HG03045 (cell line): ENCODE results near the gene DEFB131B.
"Not testable (repeated sequence)": the region's sequence is repeated elsewhere in the genome, so short reads cannot be mapped to it uniquely, and the experiment has no call there.

ENCODE experiments used
- ATAC-seq: cut with Tn5 transposase; IDR thresholded peaks from one replicate; pipeline ENCODE4 v1.9.1; 2021; ENCODE audit warnings: mild to moderate bottlenecking, moderate library complexity; ENCODE audit not compliant: unreplicated experiment

DEFB131B gene, protein sequence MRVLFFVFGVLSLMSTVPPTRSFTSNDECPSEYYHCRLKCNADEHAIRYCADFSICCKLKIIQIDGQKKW

DNA sequence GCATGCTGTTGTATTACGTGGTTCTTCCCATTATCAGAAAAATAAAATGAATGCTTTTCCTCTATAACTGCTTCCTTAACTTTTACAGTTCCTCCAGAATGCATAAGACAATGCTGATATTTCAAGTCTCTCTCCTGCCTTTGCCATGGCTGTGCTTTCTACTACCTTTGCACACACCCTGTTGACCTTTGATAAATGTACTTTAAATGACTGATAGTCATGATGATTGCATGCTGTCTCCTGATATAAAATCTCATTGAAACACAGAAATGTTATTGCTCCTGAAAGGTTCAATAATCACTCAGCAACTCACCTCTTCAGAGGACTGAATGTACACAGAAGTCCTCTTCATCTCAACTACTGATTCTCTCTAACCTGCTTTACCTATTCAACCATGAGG lies at the start of gene DEFB131B:
Gene DEFB131B, plus strand, starts transcription at position 395 of the 400 bp plus-strand sequence. Its CDS starts 0 bp downstream, at position 395.
- ATAC-seq: not testable (repeated sequence)

DNA sequence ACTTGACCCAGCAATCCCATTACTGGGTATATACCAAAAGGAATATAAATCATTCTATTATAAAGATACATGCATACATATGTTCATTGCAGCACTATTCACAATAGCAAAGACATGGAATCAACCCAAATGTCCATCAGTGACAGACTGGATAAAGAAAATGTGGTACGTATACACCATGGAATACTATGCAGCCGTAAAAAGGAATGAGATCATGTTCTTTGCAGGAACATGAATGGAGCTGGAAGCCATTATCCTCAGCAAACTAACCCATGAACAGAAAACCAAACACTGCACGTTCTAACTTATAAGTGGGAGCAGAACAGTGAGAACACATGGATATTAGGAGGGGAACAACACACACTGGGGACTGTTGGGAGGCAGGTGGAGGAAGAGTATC lies 49.0 kb upstream of the DEFB131B start:
- ATAC-seq: not testable (repeated sequence)

DNA sequence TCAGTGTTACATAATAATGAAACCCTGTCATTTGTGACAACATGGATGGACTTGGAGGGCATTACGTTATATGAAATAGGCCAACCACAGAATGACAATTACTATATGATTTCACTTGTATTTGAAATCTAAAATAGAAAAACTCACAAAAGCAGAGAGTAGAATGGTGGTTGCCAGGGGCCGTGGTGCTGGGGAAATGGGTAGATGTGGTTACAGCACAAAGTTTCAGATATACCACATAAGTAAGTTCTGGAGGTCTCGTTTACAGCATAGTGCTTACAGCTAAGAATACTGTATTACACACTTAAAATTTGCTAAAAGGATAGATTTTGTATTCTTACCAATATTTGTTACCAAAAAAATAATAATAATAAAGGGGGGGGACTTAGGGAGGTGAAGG lies 48.6 kb upstream of the DEFB131B start:
- ATAC-seq: not testable (repeated sequence)

DNA sequence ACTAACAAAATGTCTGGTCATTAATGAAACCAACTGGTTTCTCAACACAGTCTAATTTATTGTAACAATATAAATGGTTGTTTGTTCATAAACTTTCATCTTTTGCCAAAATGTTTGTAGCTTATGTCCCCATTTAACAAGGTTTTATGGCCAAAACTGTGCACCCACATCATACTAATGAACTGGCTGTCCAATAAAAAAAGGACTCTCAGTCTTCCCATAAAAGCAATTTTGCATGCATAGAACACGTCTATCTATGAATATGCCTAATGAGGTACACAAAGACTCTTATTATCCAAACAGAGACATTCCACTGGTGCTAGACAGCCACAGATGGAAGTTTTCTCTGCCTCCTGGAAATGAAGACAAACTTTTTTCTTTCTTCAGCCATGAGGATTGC lies 45.4 kb upstream of the DEFB131B start, which contains the start of gene DEFB108B:
Gene DEFB108B, plus strand, starts transcription at position 390 of the 400 bp plus-strand sequence. Its CDS starts 0 bp downstream, at position 390.
- not testable (repeated sequence) for ATAC-seq

DNA sequence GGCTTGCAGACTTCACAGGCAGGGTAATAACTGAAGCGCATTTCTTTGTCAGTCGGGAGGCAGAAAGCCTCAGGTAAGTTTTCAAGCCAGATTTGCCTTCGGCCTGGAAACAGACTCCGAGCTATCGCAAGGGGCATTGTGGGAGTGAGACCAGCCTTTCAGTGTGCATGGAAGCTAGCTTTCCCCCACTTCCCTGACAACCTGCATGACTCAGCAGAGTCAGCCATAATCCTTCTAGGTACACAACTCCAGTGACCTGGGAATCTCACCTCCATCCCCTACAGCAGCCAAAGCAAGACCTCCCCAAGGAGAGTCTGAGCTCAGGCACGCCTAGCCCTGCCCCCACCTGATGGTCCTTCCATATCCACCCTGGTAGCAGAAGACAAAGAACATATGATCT lies 35.5 kb upstream of the DEFB131B start:
- ATAC-seq: not testable (repeated sequence)

DNA sequence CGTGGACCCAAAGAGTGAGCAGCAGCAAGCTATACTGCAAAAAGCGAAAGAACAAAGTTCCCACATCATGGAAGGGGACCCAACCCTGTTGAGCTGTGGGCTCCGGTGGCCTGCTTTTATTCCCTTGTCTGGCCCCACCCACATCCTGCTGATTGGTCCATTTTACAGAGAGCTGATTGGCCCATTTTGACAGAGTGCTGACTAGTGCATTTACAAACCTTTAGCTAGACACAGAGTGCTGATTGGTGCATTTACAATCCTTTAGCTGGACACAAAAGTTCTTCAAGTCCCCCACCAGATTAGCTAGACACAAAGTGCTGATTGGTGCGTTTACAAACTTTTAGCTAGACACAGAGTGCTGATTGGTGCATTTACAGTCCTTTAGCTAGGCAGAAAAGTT lies 34.9 kb upstream of the DEFB131B start:
- ATAC-seq: not testable (repeated sequence)

DNA sequence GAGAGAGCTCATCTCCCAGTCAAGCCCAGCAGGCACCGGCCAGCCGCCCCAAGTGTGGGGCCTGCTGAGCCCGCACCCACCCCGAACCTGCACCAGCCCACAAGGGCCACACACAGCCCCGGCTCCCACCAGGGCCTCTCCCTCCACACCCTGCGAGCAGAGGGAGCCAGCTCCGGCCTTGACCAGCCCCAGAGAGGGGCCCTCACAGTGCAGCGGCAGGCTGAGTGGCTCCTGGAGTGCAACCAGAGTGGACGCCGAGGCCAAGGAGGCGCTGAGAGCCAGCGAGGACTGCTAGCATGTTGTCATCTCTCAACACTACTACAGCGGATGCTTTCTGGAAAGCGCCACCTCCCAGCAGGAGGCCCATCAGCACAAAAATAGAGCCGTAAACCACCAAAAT lies 34.4 kb upstream of the DEFB131B start:
- no peak for ATAC-seq

DNA sequence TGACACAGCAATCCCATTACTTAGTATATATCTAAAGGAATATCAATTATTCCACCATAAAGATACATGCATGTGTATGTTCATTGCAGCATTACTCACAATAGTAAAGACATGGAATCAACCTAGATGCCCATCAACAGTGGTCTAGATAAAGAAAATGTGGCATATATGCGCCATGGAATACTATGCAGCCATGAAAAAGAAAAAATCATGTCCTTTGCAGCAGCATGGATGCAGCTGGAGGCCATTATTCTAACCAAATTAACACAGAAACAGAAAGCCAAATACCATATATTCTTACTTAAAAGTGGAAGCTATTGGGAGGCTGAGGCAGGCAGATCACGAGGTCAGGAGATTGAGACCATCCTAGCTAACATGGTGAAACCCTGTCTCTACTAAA lies 24.4 kb upstream of the DEFB131B start:
- ATAC-seq: not testable (repeated sequence)

DNA sequence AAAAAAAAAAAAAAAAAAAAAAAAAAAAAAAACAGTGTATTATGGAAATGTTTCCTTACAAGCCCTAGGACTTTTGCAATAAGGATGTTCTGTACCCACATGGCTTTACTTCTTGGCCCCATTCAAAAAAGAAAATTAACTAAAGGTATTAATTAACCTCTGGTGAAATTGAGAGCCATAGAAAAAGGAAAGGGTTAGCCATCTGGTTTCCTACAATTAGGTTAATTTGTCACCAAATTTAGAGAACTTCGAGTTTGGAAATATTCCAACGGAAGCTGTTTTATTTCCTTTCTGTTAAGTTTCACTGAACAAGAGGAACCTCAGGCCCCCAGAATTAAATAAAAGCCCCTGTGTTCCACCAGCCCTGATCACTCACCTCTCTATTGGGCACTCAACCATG lies 22.4 kb upstream of the DEFB131B start:
- ATAC-seq: not testable (repeated sequence)

DNA sequence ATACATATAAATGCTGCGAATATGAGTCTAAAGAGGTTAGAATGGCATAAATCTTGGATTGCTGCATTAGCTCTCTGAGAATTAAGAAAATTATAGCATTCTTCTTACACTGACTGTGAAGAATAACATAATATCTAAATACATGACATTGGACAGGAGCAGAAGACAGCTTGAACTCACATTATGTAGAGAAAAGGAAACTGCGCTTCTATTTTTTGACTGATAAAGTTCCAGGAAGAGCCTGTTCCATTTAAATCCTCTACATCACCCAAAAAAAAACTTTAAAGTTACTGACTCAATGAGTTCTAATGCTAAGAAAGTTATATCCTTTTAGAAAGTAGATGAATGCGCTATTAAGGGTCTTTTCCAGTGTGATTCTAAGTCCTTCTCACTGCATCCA lies 17.4 kb upstream of the DEFB131B start:
- ATAC-seq: not testable (repeated sequence)

DNA sequence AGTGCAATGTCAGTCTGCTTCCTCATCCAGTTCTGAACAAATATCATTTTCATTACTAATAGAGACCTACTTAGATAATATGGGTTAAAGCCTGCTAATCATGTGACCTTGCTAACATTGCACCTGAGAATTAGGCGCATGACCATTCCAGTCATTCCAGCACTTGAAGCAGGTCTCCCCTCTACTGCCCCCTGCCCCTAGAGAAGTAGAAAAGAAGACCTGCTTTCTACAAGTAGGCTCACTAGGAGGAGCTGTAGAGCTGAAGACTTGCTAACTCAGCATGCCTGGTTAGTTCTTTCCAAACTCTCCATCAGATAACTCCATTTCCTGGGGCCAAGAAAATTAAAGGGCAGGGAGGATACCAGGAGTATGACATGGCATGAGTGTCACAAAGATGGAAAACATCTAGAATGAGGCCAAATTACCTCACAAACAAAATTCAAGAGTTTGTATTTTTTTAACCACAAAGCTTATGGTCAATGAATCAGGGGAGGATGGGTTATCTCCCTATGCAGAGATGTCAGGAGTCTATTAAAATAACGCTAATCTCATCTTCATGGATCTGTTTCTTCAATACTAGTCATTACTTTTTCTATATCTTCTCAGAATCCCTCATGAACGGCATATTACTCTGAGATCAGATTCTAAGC lies 14.2 kb upstream of the DEFB131B start:
- ATAC-seq: not testable (repeated sequence)

DNA sequence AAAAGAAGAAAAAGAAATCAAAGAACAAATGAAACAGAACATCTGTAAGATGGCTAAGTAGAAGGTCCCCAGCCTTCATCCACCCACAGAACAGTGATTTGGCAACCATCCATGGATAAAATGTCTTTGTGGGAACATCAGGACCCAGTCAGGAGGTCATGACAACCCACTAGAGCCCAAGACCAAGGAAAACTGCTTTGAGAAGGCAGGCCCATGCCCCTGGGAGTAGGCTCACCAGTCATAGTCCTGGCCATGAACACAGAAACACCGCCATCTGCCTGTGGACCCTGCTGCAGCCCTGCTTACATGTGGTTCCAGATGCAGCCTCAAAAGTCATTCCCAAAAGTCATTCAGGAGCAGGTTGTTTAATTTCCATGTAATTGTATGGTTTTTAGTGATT lies 11.0 kb upstream of the DEFB131B start:
- ATAC-seq: not testable (repeated sequence)

DNA sequence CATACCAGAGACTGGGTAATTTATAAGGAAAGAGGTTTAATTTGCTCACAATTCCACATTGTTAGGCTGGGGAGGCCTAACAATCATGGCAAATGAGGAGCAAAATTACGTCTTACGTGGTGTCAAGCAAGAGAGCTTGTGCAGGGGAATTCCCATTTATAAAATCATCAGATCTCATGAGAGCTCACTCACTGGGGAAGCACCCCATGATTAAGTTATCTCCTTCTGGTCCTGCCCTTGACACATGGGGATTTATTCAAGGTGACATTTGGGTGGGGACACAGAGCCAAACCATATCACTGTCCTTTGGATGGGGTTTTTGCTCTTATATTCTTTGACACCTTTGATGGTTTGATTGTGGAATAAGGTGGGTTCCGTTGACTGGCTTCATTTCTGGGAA lies 8.3 kb upstream of the DEFB131B start:
- ATAC-seq: not testable (repeated sequence)

DNA sequence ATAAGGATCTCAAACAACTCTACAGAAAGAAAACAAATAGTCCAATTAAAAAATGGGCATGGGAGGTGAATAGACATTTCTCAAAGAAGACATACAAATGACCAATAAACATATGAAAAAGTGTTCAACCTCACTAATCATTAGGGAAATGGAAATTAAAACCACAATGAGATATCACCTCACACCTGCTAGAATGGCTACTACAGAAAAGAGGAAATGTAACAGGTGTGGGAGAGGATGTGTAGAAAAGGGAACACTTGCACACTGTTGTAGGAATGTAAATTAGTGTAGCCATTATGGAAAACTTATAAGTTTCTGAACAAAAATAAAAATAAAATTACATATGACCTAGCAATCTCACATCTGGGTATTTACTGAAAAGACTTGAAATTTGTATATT lies 7.6 kb upstream of the DEFB131B start:
- not testable (repeated sequence) for ATAC-seq

DNA sequence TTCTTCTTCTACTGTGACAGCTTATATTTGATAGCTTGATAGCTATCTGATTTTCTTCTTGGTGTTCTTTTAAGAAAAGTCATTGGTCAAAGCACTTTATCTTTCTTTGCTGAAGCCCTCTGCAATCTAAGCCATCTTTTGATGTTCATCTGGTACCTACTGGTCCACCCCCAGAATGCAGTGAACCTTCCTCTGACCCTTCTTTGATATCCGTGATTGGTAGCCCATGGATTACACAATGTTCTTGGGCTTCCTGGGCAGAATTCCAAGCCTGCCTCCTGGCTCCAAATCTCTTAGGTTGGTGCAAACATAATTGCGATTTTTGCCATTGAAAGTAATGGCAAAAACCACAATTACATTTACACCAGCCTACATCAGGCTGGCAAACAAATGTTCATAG lies 2.0 kb upstream of the DEFB131B start:
- ATAC-seq: not testable (repeated sequence)

DNA sequence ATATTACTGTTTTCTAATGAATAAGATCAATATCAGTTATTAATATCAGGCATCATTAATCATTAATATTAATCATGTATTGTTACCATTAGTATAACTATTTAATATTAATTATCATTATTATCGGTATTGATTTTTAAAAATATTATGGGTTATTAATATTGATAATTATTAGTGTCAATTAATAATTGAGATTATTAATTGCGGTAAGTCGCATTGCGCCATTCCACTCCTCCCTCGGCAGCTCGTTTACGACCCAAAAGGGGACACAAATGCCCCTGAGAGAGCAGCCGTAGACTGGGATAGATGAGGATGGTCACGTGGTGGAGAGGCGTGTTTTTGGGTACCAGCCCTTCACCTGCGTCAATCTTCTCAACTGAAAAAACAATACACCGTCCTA lies 7.6 kb downstream of the DEFB131B start:
- ATAC-seq: not testable (repeated sequence)

DNA sequence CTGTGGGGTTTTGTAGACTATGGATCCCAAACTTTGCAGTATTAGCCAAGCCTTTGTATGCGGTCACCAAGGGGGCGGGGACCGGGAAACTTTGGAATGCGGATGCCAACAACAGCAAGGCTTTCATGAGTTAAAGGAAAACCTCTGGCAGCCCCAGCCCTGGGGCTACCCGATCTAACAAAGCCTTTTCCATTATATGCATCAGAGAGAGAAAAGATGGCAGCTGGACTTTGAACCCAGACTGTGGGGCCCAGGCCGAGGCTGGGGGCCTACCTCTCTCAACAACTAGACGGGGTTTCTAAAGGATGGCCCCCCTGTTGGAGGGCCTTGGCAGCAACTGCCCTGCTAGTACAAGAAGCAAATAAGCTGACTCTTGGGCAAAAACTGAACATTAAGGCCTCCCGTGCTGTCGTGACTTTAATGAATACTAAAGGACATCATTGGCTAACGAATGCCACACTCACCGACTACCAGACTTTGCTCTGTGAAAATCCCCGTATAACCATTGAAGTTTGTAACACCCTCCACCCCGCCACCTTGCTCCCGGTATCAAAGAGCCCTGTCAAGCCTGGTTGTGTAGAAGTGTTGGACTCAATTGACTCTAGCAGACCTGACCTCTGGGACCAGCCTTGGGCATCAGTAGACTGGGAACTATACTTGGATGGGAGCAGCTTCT lies 10.2 kb downstream of the DEFB131B start:
- ATAC-seq: not testable (repeated sequence)

DNA sequence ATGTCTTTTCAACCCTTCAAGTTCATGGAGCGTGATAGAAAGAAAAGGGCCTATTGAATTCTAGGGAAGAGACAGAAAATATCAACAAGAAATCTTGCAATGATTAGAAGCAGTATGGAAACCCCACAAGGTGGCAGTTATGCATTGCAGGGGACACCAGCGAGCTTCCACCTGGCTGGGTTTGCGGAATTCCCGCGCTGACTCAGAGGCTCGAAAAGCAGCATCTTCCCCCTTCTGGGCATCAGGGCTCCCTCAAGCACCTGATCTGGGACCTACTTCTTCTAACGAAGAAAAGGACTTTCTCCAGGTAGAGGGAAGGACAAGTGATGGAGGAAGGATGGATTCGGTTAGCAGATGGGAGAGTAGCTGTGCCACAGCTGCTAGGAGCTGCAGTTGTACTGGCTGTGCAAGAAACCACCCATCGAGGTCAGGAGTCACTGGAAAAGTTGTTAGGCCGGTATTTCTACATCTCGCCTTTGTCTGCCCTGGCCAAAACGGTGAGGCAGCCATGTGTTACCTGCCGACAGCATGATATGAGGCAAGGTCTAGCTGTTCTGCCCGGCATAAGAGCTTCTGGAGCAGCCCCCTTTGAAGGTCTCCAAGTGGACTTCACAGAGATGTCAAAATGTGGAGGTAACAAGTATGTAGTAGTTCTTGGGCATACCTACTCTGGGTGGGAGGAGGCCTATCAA lies 11.1 kb downstream of the DEFB131B start:
- ATAC-seq: not testable (repeated sequence)

DNA sequence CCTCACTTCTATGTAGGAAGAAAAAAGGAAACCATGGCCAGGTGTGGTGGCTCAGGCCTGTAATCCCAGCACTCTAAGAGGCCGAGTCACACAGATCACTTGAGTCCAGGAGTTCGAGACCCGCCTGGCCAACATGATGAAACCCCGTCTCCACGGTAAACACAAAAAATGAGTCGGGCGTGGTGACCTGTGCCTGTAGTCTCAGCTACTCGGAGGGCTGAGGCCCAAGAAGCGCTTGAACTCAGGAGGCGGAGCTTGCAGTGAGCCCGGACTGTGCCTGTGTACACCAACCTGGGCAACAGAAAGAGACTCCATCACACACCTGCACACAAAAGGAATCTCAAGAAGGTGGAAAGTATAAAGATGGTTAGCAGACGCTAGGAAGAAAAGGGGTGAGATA lies 17.7 kb downstream of the DEFB131B start:
- no peak for ATAC-seq

DNA sequence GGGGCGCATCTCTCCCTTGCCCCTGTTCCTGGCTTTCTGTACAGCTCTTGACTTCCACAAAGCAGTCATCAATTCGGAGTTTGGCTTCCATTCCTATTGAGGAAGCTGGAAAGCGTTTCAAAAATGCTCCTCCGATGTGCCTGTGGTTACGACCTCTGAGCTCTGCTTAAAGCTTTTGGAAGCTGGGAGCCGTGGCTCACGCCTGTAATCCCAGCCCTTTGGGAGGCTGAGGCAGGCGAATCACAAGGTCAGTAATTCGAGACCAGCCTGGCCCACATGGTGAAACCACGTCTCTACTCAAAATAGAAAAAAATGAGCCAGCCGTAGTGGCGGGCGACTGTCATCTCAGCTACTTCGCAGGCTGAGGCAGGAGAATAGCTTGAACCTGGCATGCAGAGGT lies 22.9 kb downstream of the DEFB131B start:
- ATAC-seq: not testable (repeated sequence)

DNA sequence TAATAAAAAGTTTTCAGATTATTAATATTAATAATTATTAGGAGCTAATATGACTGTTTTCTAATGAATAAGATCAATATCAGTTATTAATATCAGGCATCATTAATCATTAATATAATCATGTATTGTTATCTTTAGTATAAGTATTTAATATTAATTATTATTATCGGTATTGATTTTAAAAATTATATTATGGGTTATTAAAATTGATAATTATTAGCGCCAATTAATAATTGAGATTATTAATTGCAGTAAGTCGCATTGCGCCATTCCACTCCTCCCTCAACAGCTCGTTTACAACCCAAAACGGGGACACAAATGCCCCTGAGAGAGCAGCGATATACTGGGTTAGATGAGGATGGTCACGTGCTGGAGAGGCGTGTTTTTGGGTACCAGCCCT lies 30.0 kb downstream of the DEFB131B start:
- ATAC-seq: no peak
